ENCODE results near the gene BICD1. TPM values are rescaled to one million over a fixed set of nuclear protein-coding genes. Genes with fewer than 3 reads are reported as not detected.

BICD1 gene
- total and polyA plus RNA-seq, 2 experiments from 2014 or later: 59.3 to 83.6 TPM

GRCh38 chr12:32148372-32148771, 41.7 kb downstream of the BICD1 start (continued):
- TF ChIP-seq POLR2AphosphoS5 (IDR thresholded peaks at IDR 0.05; ENCODE audit: low read depth) (no peak), ETS1 (IDR thresholded peaks at IDR 0.05) (no peak), STAT1 (IDR thresholded peaks at IDR 0.05; ENCODE audit: unreplicated experiment) (no peak), CREB1 (CRISPR knock-in tag; IDR thresholded peaks at IDR 0.05; ENCODE audit: low read depth) (no peak), ZNF114 (CRISPR knock-in tag; IDR thresholded peaks at IDR 0.05) (no peak)

DNA sequence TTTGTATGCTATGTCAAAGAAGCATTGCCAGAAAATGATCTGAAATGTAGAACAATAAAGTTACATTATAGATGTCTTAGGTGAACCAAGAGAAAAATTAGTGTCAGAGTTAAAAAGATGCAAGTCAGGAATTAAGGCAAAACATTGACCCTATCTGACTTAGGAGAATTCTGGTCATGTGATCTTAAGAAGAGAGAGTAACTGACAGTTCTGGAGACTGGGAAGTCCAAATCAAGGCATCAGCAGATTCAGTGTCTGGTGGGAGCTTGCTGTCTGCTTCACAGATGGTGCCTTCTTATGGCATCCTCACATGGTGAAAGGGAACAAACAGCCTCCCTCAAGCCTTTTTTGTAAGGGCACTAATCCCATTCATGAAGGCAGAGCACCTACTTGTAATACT, 42.8 kb downstream of the BICD1 start:
- Histone ChIP-seq H4K20me1 (replicated peaks; ENCODE audit: insufficient read depth) (peaks cover 35% of the 10 kb centered on the region), H3K4me1 (ENCODE audit: insufficient read depth) (peaks cover 21% of the 10 kb centered on the region), H3F3A (replicated peaks; ENCODE audit: low read depth) (no peaks in the 10 kb centered on the region; the same call in 1 of the 2 replicates), H2AFZ (no peak overlapping the region), H3K27ac (ENCODE audit: low read depth) (no peak overlapping the region), H3K27me3 (ENCODE audit: insufficient read depth) (no peaks in the 10 kb centered on the region), H3K4me3 (no peak overlapping the region), H3K79me2 (replicated peaks; ENCODE audit: insufficient read depth) (peaks cover 96% of the 10 kb centered on the region), H3K36me3 (ENCODE audit: insufficient read depth) (no peaks in the 10 kb centered on the region), H3K4me2 (no peak overlapping the region), H3K9me2 (ENCODE audit: insufficient read depth) (no peaks in the 10 kb centered on the region)
- Mint-ChIP-seq H3K27ac (no peak overlapping the region), H3K4me1 (peaks cover 8% of the 10 kb centered on the region), H3K9me3 (no peaks in the 10 kb centered on the region), H3K36me3 (ENCODE audit: low read depth) (peaks cover 16% of the 10 kb centered on the region), H3K27me3 (ENCODE audit: insufficient read depth, low read depth, poor library complexity) (no peaks in the 10 kb centered on the region), H3K4me3 (no peak overlapping the region)
- no peak for DNase-seq (ENCODE audit: low spot score)
- TF ChIP-seq CTCF (conservative IDR thresholded peaks at IDR 0.05; ENCODE audit: low read depth in 2 of 2): no peak
- TF ChIP-seq EZH2 (IDR thresholded peaks at IDR 0.05; ENCODE audit: low read depth, unreplicated experiment): no peak
- ATAC-seq: no peak

DNA sequence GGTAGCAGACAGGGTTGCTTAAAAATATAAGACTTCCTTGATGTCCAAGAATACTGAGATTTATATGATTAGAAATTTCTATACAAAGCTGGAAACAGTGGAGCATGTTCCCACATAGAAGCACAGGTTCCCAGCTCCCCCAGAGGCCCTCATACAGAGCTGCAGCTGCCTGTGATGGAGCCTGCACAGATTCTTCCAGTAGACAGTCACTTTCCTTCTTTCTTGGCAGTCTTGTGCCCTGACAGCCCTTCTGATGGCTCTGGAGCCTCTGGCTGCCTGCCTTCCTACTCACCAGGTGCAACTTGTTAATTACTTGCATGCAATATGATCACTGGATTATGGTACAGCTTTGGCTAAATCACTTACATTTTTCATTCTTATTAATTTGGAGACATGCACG, 44.4 kb downstream of the BICD1 start:
- H3K27ac Mint-ChIP-seq: no peak overlapping the region
- no peaks in the 10 kb centered on the region for H3K27me3 Mint-ChIP-seq (ENCODE audit: insufficient read depth, low read depth, poor library complexity)
- no peak overlapping the region for H3K4me3 Mint-ChIP-seq
- no peaks in the 10 kb centered on the region for H3K9me2 ChIP-seq (ENCODE audit: insufficient read depth)
- H3F3A ChIP-seq (replicated peaks; ENCODE audit: low read depth): no peaks in the 10 kb centered on the region; the same call in 1 of the 2 replicates
- H3K4me1 ChIP-seq (ENCODE audit: insufficient read depth): peaks cover 27% of the 10 kb centered on the region
- ATAC-seq (no peak), DNase-seq (ENCODE audit: low spot score) (no peak)
- H3K9me3 Mint-ChIP-seq: no peaks in the 10 kb centered on the region
- TF ChIP-seq, protein P1, sequence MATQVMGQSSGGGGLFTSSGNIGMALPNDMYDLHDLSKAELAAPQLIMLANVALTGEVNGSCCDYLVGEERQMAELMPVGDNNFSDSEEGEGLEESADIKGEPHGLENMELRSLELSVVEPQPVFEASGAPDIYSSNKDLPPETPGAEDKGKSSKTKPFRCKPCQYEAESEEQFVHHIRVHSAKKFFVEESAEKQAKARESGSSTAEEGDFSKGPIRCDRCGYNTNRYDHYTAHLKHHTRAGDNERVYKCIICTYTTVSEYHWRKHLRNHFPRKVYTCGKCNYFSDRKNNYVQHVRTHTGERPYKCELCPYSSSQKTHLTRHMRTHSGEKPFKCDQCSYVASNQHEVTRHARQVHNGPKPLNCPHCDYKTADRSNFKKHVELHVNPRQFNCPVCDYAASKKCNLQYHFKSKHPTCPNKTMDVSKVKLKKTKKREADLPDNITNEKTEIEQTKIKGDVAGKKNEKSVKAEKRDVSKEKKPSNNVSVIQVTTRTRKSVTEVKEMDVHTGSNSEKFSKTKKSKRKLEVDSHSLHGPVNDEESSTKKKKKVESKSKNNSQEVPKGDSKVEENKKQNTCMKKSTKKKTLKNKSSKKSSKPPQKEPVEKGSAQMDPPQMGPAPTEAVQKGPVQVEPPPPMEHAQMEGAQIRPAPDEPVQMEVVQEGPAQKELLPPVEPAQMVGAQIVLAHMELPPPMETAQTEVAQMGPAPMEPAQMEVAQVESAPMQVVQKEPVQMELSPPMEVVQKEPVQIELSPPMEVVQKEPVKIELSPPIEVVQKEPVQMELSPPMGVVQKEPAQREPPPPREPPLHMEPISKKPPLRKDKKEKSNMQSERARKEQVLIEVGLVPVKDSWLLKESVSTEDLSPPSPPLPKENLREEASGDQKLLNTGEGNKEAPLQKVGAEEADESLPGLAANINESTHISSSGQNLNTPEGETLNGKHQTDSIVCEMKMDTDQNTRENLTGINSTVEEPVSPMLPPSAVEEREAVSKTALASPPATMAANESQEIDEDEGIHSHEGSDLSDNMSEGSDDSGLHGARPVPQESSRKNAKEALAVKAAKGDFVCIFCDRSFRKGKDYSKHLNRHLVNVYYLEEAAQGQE (IDR thresholded peaks at IDR 0.05; ENCODE audit: unreplicated experiment): no peak
- TF ChIP-seq EZH2 (IDR thresholded peaks at IDR 0.05; ENCODE audit: low read depth, unreplicated experiment): no peak
- H2AFZ ChIP-seq: no peak overlapping the region
- H3K79me2 ChIP-seq (replicated peaks; ENCODE audit: insufficient read depth): peaks cover 96% of the 10 kb centered on the region
- H3K36me3 Mint-ChIP-seq (ENCODE audit: low read depth): peaks cover 16% of the 10 kb centered on the region
- H3K4me3 ChIP-seq: no peak overlapping the region
- H3K36me3 ChIP-seq (ENCODE audit: insufficient read depth): no peaks in the 10 kb centered on the region
- 0 out of 2 replicates have a peak overlapping the region, but pooled peaks have one; percentile 53 for H3K27ac ChIP-seq (ENCODE audit: low read depth)
- peaks cover 22% of the 10 kb centered on the region for H3K4me1 Mint-ChIP-seq
- no peaks in the 10 kb centered on the region for H3K27me3 ChIP-seq (ENCODE audit: insufficient read depth)
- peaks cover 31% of the 10 kb centered on the region for H4K20me1 ChIP-seq (replicated peaks; ENCODE audit: insufficient read depth)
- H3K4me2 ChIP-seq: no peak overlapping the region
